ENCODE results near the gene CUL1.

DNA sequence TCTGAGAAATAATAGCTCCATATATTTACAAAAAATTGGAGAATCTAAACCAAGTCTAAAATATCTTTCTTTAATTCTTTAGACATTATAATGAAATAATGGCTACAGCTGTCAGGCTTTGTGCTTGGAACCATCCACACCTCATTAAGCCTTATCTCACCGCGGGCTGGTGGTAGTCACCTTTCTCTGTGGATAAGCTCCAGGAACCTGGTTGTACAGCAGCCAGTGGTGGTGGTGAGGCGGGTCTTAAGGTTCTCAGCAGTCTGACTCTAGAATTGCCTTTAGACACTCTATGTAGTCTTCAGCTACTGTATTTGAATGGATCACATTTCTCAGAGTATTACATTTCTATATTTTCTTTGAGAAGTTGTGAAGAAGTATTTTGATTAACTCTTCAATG, 34.2 kb downstream of the CUL1 start:
- TF ChIP-seq, protein P1, sequence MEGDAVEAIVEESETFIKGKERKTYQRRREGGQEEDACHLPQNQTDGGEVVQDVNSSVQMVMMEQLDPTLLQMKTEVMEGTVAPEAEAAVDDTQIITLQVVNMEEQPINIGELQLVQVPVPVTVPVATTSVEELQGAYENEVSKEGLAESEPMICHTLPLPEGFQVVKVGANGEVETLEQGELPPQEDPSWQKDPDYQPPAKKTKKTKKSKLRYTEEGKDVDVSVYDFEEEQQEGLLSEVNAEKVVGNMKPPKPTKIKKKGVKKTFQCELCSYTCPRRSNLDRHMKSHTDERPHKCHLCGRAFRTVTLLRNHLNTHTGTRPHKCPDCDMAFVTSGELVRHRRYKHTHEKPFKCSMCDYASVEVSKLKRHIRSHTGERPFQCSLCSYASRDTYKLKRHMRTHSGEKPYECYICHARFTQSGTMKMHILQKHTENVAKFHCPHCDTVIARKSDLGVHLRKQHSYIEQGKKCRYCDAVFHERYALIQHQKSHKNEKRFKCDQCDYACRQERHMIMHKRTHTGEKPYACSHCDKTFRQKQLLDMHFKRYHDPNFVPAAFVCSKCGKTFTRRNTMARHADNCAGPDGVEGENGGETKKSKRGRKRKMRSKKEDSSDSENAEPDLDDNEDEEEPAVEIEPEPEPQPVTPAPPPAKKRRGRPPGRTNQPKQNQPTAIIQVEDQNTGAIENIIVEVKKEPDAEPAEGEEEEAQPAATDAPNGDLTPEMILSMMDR (conservative IDR thresholded peaks at IDR 0.05) = no peak
- no peak for TF ChIP-seq ZFX (IDR thresholded peaks at IDR 0.05)
